Measurements from ENCODE around the gene CNR1.

- TF ChIP-seq POLR2AphosphoS5 (IDR thresholded peaks at IDR 0.05; ENCODE audit: insufficient read depth, low read depth, low read length) (no peak), MAX (IDR thresholded peaks at IDR 0.05; ENCODE audit: insufficient read depth, insufficient read length) (no peak), CTCF (IDR thresholded peaks at IDR 0.05; ENCODE audit: extremely low read depth in 1 of 2, insufficient read depth in 1 of 2, low read depth in 1 of 2, low read length in 2 of 2) (no peak), POLR2A (IDR thresholded peaks at IDR 0.05; ENCODE audit: low read depth, low read length) (no peak), EZH2 (IDR thresholded peaks at IDR 0.05; ENCODE audit: borderline replicate concordance, low read depth, low read length, severe bottlenecking) (no peak), FOS (IDR thresholded peaks at IDR 0.05; ENCODE audit: borderline replicate concordance, insufficient read depth, low read length) (no peak), MYC (IDR thresholded peaks at IDR 0.05; ENCODE audit: low read depth, low read length) (no peak)
These were observed 8.8 kb upstream of the CNR1 start for GRCh38 chr6:88174906-88175305.
